GM23338 (cell line): ENCODE data around the gene LRFN3. TPM values are rescaled to one million over a fixed set of nuclear protein-coding genes. Genes with fewer than 3 reads are reported as not detected.

ENCODE experiments used
- ATAC-seq: fragments of 200-7000 bp; cut with Tn5 transposase; 3 replicates; pipeline ENCODE4 v1.9.1; 2020
- DNase-seq: peaks from one replicate; pipeline ENCODE4 v3.0.0-alpha.2; 2015; ENCODE audit warnings: low spot score
- H2AFZ ChIP-seq: fragments of 200-600 bp; sonication (generic); 2 replicates; pipeline ENCODE4 v1.8.0; 2016; ENCODE audit warnings: antibody characterized with exemption, mild to moderate bottlenecking, moderate library complexity
- H3F3A ChIP-seq: fragments of 200-600 bp; sonication (generic); replicated peaks from 2 replicates; pipeline ENCODE4 v1.8.0; 2017; ENCODE audit warnings: antibody characterized with exemption, mixed run types, low read depth
- H3K27ac ChIP-seq: fragments of 200-600 bp; sonication (generic); 2 replicates; pipeline ENCODE4 v1.6.1; 2016; ENCODE audit warnings: low read depth
- H3K27me3 ChIP-seq: fragments of 200-600 bp; sonication (generic); 2 replicates; pipeline ENCODE4 v1.8.0; 2016; ENCODE audit warnings: mild to moderate bottlenecking, mixed run types, moderate library complexity; ENCODE audit not compliant: insufficient read depth
- H3K36me3 ChIP-seq: fragments of 200-600 bp; sonication (generic); 2 replicates; pipeline ENCODE4 v1.8.0; 2016; ENCODE audit warnings: mild to moderate bottlenecking; ENCODE audit not compliant: insufficient read depth
- H3K4me1 ChIP-seq: fragments of 200-600 bp; sonication (generic); 2 replicates; pipeline ENCODE4 v1.8.0; 2016; ENCODE audit warnings: mild to moderate bottlenecking, moderate library complexity; ENCODE audit not compliant: insufficient read depth
- H3K4me2 ChIP-seq: fragments of 200-600 bp; sonication (generic); 2 replicates; pipeline ENCODE4 v1.7.1; 2017; ENCODE audit warnings: mixed run types
- H3K4me3 ChIP-seq: fragments of 200-600 bp; sonication (generic); 2 replicates; pipeline ENCODE4 v1.6.1; 2016; ENCODE audit warnings: mixed run types
- H3K79me2 ChIP-seq: fragments of 200-600 bp; sonication (generic); replicated peaks from 2 replicates; pipeline ENCODE4 v1.8.0; 2017; ENCODE audit warnings: mild to moderate bottlenecking; ENCODE audit not compliant: insufficient read depth
- H3K9me2 ChIP-seq: fragments of 200-600 bp; sonication (generic); 2 replicates; pipeline ENCODE4 v1.8.0; 2017; ENCODE audit not compliant: insufficient read depth
- H4K20me1 ChIP-seq: fragments of 200-600 bp; sonication (generic); replicated peaks from 2 replicates; pipeline ENCODE4 v1.8.0; 2017; ENCODE audit warnings: mild to moderate bottlenecking; ENCODE audit not compliant: insufficient read depth
- H3K27ac Mint-ChIP-seq: 2 replicates; pipeline ENCODE4 v1.8.0; 2020; ENCODE audit warnings: inconsistent platforms, mild to moderate bottlenecking, moderate library complexity, mixed read lengths
- H3K27me3 Mint-ChIP-seq: 3 replicates; pipeline ENCODE4 v1.8.0; 2022; ENCODE audit warnings: low read depth, mild to moderate bottlenecking, moderate library complexity, mixed read lengths, inconsistent platforms; ENCODE audit not compliant: insufficient read depth, poor library complexity
- H3K36me3 Mint-ChIP-seq: 3 replicates; pipeline ENCODE4 v1.8.0; 2021; ENCODE audit warnings: low read depth, mild to moderate bottlenecking, inconsistent platforms, moderate library complexity, mixed read lengths
- H3K4me1 Mint-ChIP-seq: 3 replicates; pipeline ENCODE4 v1.8.0; 2020; ENCODE audit warnings: mild to moderate bottlenecking, inconsistent platforms, mixed read lengths
- H3K4me3 Mint-ChIP-seq: 3 replicates; pipeline ENCODE4 v1.8.0; 2021; ENCODE audit warnings: moderate library complexity, mild to moderate bottlenecking, inconsistent platforms, mixed read lengths
- H3K9me3 Mint-ChIP-seq: 3 replicates; pipeline ENCODE4 v1.8.0; 2020; ENCODE audit warnings: moderate library complexity, mild to moderate bottlenecking, inconsistent platforms, mixed read lengths
- CREB1 ChIP-seq: fragments of 250-450 bp; sonication (Bioruptor Pico); IDR thresholded peaks from 2 replicates; pipeline ENCODE4 v1.5.0; 2020; ENCODE audit warnings: low read depth, mild to moderate bottlenecking, moderate library complexity
- EZH2 ChIP-seq: fragments of 200-600 bp; sonication (generic); IDR thresholded peaks from one replicate; pipeline ENCODE4 v1.8.0; 2017; ENCODE audit warnings: antibody characterized with exemption, mild to moderate bottlenecking, low read depth; ENCODE audit not compliant: unreplicated experiment
- EZH2phosphoT487 ChIP-seq: fragments of 200-600 bp; sonication (generic); IDR thresholded peaks from one replicate; pipeline ENCODE4 v1.8.1; 2018; ENCODE audit warnings: antibody characterized with exemption; ENCODE audit not compliant: unreplicated experiment
- JUNB ChIP-seq: IDR thresholded peaks from one replicate; pipeline ENCODE4 v1.6.1; 2016; ENCODE audit warnings: antibody characterized with exemption; ENCODE audit not compliant: unreplicated experiment
- POLR2AphosphoS5 ChIP-seq: IDR thresholded peaks from 2 replicates; pipeline ENCODE4 v1.6.1; 2016; ENCODE audit warnings: antibody characterized with exemption, low read depth
- STAT1 ChIP-seq: IDR thresholded peaks from one replicate; pipeline ENCODE4 v1.6.1; 2016; ENCODE audit warnings: antibody characterized with exemption; ENCODE audit not compliant: unreplicated experiment
- ZNF114 ChIP-seq: fragments of 250-450 bp; sonication (Bioruptor Pico); IDR thresholded peaks from 2 replicates; pipeline ENCODE4 v1.5.0; 2020; ENCODE audit warnings: mild to moderate bottlenecking, moderate library complexity
- ZNF331 ChIP-seq: fragments of 250-450 bp; sonication (Bioruptor Pico); IDR thresholded peaks from 2 replicates; pipeline ENCODE4 v1.5.0; 2020; ENCODE audit warnings: low read depth, mild to moderate bottlenecking, moderate library complexity
- polyA plus RNA-seq: library from polyadenylated mRNA; unstranded; fragments of >200 nt; fragmentation: Nextera tagmentation; extraction: Ambion mirVana; gene quantifications from 2 replicates; pipeline ENCODE4 v1.2.1, GENCODE V29; 2016
- total RNA-seq: library from RNA; depleted of rRNA; stranded (reverse); fragments of >200 nt; shearing (Covaris generic); gene quantifications from 2 replicates; pipeline ENCODE4 v1.2.3, GENCODE V29; 2014
- TF ChIP-seq, protein P1 (sequence below): IDR thresholded peaks from one replicate; pipeline ENCODE4 v1.6.1; 2018; ENCODE audit warnings: antibody characterized with exemption; ENCODE audit not compliant: unreplicated experiment
- TF ChIP-seq, protein P2 (sequence below): IDR thresholded peaks from 2 replicates; pipeline ENCODE4 v1.6.1; 2016; ENCODE audit warnings: antibody characterized with exemption
- TF ChIP-seq, protein P3 (sequence below), 2 experiments: fragments of 200-600 bp in 1 of 2; sonication (generic) in 1 of 2; conservative IDR thresholded peaks; 2 replicates each; pipeline versions ENCODE4 v1.5.1 to v1.6.1; 2016 to 2017; ENCODE audit warnings: antibody characterized with exemption in 2 of 2, low read depth in 2 of 2, mild to moderate bottlenecking in 2 of 2, moderate library complexity in 1 of 2

LRFN3 gene
- total and polyA plus RNA-seq, 2 experiments from 2014 or later, result 5.8 to 15.1 TPM

DNA sequence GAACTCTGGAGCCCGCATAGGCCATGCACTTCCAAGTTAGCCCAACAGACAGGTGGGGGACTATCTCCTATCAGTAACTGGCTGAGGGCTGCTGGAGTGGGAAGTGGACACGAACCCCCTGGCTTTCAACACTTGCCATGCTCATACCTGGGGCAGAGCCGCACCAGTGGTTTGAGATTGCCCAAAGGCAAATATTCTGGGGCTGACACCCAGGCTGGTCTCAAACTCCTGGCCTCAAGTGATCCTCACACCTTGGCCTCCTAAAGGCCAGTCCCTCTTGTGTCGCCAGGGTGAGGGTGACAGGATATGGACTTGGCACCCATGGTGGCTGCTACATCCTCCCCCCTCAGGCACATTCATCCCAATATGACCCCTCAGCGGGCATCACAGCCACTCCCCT, 49.0 kb upstream of the LRFN3 start:
- DNase-seq, result no peak
- no peak overlapping the region for H3K27ac Mint-ChIP-seq
- H2AFZ ChIP-seq, result no peak overlapping the region
- TF ChIP-seq POLR2AphosphoS5, result no peak
- TF ChIP-seq, protein P1, sequence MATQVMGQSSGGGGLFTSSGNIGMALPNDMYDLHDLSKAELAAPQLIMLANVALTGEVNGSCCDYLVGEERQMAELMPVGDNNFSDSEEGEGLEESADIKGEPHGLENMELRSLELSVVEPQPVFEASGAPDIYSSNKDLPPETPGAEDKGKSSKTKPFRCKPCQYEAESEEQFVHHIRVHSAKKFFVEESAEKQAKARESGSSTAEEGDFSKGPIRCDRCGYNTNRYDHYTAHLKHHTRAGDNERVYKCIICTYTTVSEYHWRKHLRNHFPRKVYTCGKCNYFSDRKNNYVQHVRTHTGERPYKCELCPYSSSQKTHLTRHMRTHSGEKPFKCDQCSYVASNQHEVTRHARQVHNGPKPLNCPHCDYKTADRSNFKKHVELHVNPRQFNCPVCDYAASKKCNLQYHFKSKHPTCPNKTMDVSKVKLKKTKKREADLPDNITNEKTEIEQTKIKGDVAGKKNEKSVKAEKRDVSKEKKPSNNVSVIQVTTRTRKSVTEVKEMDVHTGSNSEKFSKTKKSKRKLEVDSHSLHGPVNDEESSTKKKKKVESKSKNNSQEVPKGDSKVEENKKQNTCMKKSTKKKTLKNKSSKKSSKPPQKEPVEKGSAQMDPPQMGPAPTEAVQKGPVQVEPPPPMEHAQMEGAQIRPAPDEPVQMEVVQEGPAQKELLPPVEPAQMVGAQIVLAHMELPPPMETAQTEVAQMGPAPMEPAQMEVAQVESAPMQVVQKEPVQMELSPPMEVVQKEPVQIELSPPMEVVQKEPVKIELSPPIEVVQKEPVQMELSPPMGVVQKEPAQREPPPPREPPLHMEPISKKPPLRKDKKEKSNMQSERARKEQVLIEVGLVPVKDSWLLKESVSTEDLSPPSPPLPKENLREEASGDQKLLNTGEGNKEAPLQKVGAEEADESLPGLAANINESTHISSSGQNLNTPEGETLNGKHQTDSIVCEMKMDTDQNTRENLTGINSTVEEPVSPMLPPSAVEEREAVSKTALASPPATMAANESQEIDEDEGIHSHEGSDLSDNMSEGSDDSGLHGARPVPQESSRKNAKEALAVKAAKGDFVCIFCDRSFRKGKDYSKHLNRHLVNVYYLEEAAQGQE, result no peak
- no peak for TF ChIP-seq JUNB
- no peak for TF ChIP-seq CREB1 (CRISPR knock-in tag)
- ATAC-seq, result no peak
- H3K4me2 ChIP-seq, result no peak overlapping the region
- H3K36me3 Mint-ChIP-seq, result peaks cover 45% of the 10 kb centered on the region
- H4K20me1 ChIP-seq, result peaks cover 4% of the 10 kb centered on the region; the same call in 1 of the 2 replicates
- H3K4me1 ChIP-seq, result no peaks in the 10 kb centered on the region
- no peaks in the 10 kb centered on the region for H3K9me3 Mint-ChIP-seq
- no peak overlapping the region for H3K4me3 ChIP-seq
- H3K27me3 Mint-ChIP-seq, result peaks cover 13% of the 10 kb centered on the region
- H3K27ac ChIP-seq, result no peak overlapping the region
- no peaks in the 10 kb centered on the region for H3K27me3 ChIP-seq
- no peaks in the 10 kb centered on the region for H3K79me2 ChIP-seq
- H3K4me3 Mint-ChIP-seq, result no peak overlapping the region
- H3F3A ChIP-seq, result no peaks in the 10 kb centered on the region
- no peaks in the 10 kb centered on the region for H3K4me1 Mint-ChIP-seq
- peaks cover 8% of the 10 kb centered on the region; the same call in 1 of the 2 replicates for H3K36me3 ChIP-seq
- no peaks in the 10 kb centered on the region for H3K9me2 ChIP-seq

DNA sequence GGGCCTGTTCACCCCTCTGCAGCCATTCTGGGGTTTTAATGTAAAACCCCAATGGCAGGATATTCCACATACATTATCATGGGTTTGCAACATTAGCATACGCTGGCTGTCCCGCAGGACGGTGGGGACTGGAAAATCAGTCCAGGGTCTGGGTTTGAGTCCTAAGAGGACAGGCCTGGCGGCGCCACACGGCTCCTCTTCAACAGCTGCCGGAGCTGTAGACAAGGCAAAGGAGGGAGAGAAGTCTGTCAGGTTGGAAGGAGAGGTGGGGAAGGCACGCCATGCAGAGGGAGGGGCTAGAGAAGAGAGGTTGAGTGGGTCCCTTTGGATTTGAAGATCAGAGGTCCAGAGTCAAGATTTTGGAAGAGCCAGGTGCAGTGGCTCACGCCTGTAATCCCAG, 47.8 kb upstream of the LRFN3 start:
- no peaks in the 10 kb centered on the region for H3K4me1 Mint-ChIP-seq
- Histone ChIP-seq H3K4me3 (no peak overlapping the region), H4K20me1 (peaks cover 12% of the 10 kb centered on the region), H3K4me2 (no peak overlapping the region), H3K27me3 (no peaks in the 10 kb centered on the region), H3K4me1 (no peaks in the 10 kb centered on the region), H3K9me2 (no peaks in the 10 kb centered on the region), H3K36me3 (peaks cover 11% of the 10 kb centered on the region; the same call in 1 of the 2 replicates), H3F3A (0 out of 2 replicates have a peak, but pooled peaks cover 3% of the 10 kb centered on the region), H3K79me2 (no peaks in the 10 kb centered on the region), H2AFZ (no peak overlapping the region), H3K27ac (no peak overlapping the region)
- H3K9me3 Mint-ChIP-seq, result no peaks in the 10 kb centered on the region
- H3K4me3 Mint-ChIP-seq, result no peak overlapping the region
- H3K27ac Mint-ChIP-seq, result no peak overlapping the region
- no peak for DNase-seq
- peaks cover 13% of the 10 kb centered on the region for H3K27me3 Mint-ChIP-seq
- peaks cover 56% of the 10 kb centered on the region for H3K36me3 Mint-ChIP-seq
- ATAC-seq, result no peak
- TF ChIP-seq EZH2phosphoT487 (no peak), EZH2 (no peak), ZNF114 (CRISPR knock-in tag) (no peak), ZNF331 (CRISPR knock-in tag) (no peak), CREB1 (CRISPR knock-in tag) (no peak), STAT1 (no peak), POLR2AphosphoS5 (no peak), JUNB (no peak)
- TF ChIP-seq, protein P1, result no peak
- TF ChIP-seq, protein P2, sequence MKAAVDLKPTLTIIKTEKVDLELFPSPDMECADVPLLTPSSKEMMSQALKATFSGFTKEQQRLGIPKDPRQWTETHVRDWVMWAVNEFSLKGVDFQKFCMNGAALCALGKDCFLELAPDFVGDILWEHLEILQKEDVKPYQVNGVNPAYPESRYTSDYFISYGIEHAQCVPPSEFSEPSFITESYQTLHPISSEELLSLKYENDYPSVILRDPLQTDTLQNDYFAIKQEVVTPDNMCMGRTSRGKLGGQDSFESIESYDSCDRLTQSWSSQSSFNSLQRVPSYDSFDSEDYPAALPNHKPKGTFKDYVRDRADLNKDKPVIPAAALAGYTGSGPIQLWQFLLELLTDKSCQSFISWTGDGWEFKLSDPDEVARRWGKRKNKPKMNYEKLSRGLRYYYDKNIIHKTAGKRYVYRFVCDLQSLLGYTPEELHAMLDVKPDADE, result no peak
- TF ChIP-seq, protein P3, sequence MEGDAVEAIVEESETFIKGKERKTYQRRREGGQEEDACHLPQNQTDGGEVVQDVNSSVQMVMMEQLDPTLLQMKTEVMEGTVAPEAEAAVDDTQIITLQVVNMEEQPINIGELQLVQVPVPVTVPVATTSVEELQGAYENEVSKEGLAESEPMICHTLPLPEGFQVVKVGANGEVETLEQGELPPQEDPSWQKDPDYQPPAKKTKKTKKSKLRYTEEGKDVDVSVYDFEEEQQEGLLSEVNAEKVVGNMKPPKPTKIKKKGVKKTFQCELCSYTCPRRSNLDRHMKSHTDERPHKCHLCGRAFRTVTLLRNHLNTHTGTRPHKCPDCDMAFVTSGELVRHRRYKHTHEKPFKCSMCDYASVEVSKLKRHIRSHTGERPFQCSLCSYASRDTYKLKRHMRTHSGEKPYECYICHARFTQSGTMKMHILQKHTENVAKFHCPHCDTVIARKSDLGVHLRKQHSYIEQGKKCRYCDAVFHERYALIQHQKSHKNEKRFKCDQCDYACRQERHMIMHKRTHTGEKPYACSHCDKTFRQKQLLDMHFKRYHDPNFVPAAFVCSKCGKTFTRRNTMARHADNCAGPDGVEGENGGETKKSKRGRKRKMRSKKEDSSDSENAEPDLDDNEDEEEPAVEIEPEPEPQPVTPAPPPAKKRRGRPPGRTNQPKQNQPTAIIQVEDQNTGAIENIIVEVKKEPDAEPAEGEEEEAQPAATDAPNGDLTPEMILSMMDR (conservative IDR thresholded peaks at IDR 0.05; ENCODE audit: low read depth in 2 of 2), result no peak
